Skeletal muscle satellite cell (primary cell): ENCODE measurements around the gene FYB2.
"Not testable (repeated sequence)": the region's sequence is repeated elsewhere in the genome, so short reads cannot be mapped to it uniquely, and the experiment has no call there.

Experiments
- H3K27me3 ChIP-seq: 2 replicates; pipeline ENCODE4 v1.7.0; 2013; ENCODE audit warnings: low read length; ENCODE audit not compliant: control insufficient read depth, insufficient read depth
- H3K36me3 ChIP-seq: 2 replicates; pipeline ENCODE4 v1.7.0; 2013; ENCODE audit warnings: mild to moderate bottlenecking, control low read depth, low read length; ENCODE audit not compliant: insufficient read depth
- H3K4me1 ChIP-seq: 2 replicates; pipeline ENCODE4 v1.7.0; 2013; ENCODE audit warnings: low read length; ENCODE audit not compliant: control insufficient read depth, insufficient read depth
- H3K4me2 ChIP-seq: 2 replicates; pipeline ENCODE4 v1.7.0; 2013; ENCODE audit warnings: mild to moderate bottlenecking, low read length
- H3K4me3 ChIP-seq: 2 replicates; pipeline ENCODE4 v1.7.0; 2013; ENCODE audit warnings: low read length
- H3K9ac ChIP-seq: 2 replicates; pipeline ENCODE4 v1.7.0; 2013; ENCODE audit warnings: mild to moderate bottlenecking, low read depth, low read length, moderate library complexity
- H3K9me3 ChIP-seq: replicated peaks from 2 replicates; pipeline ENCODE4 v1.7.0; 2013; ENCODE audit warnings: mild to moderate bottlenecking, control low read depth, low read length

Gene FYB2

DNA sequence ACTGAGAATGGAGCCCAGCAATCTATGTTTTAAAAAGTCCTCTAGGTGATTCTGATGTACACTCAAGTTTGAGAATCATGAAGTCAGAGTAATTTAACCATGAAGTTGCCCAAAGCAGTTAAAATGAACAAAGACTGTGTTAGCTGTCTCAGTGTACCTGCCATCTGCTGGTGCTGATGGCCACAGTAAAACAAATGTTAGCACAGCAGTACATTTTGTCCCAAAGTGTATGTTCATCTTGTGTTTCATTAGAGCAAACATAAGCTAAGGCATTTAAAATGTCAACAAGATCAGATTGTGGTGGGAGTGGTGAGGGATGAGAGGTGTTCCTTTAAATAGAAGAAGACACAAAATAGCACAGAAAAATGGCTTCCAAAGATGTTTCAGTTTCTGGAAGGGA, 31.1 kb downstream of the FYB2 start:
- H3K9me3 ChIP-seq = no peaks in the 10 kb centered on the region
- H3K36me3 ChIP-seq = no peaks in the 10 kb centered on the region
- no peak overlapping the region for H3K9ac ChIP-seq
- H3K27me3 ChIP-seq = peaks cover 16% of the 10 kb centered on the region
- no peak overlapping the region for H3K4me2 ChIP-seq
- no peaks in the 10 kb centered on the region for H3K4me1 ChIP-seq
- H3K4me3 ChIP-seq = no peak overlapping the region

DNA sequence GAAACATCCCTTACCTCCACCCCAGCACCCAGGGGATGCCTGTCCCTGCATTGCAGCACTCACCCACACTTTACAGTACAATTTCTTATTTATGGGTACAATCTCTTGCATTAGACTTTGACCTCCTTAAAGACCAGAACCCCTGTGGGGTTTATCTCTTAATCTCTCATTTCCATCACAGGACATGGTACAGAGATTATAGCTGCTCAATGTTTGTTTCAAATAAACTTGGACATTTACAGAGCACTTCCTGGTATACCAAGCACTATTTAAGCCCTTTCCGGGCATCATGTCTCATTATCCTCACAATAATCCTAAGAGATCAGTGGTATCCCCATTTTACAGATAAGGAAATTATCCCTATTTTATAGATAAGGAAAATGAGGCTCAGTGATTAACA, 31.9 kb downstream of the FYB2 start:
- peaks cover 16% of the 10 kb centered on the region for H3K27me3 ChIP-seq

DNA sequence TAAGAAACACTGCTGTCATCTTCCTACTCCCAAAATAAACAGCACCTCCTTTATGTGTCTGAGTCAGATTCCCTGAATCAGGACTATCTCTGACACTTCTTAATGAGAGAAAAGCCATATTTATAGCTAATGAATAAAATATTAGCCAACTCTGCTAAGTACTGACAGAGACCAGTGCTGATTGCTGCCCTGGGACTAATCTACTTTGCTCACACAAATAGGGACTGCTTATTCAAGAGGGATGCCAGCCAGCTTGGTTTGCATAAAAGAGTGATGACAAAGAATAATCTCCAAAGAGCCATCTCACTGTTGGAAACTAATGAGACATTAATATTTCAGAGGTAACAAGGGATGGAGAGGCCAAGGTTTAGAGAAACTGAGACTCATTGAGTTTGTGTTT, 36.4 kb downstream of the FYB2 start:
- no peaks in the 10 kb centered on the region for H3K4me1 ChIP-seq
- no peak overlapping the region for H3K4me3 ChIP-seq

More for the DNA sequence above, 31.9 kb downstream of the FYB2 start:
- Histone ChIP-seq H3K9me3 (no peaks in the 10 kb centered on the region), H3K4me3 (no peak overlapping the region), H3K36me3 (no peaks in the 10 kb centered on the region), H3K4me1 (no peaks in the 10 kb centered on the region), H3K4me2 (no peak overlapping the region), H3K9ac (no peak overlapping the region)

DNA sequence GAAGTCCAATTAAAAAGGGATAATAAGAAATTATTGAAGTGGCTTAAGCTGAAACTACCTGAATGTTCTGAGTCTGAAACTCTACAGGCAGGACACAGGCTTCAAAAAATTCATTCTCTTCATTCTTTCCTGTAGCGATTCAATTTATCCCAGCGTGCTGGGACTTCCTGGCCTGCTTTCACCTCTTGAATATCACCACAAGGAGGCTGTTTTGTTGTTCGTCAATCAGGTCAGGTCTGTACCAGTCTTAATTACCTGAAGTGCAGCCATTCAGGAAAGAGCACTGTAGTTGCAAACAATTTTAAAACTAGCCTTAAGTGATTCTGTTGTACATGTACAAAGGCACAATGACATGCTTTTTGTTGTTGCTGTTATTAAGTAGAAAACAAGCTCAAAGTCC, 38.4 kb downstream of the FYB2 start:
- H3K9me3 ChIP-seq = no peaks in the 10 kb centered on the region

More for the DNA sequence above, 36.4 kb downstream of the FYB2 start:
- H3K9me3 ChIP-seq = no peaks in the 10 kb centered on the region
- H3K36me3 ChIP-seq = no peaks in the 10 kb centered on the region
- no peak overlapping the region for H3K9ac ChIP-seq
- no peak overlapping the region for H3K4me2 ChIP-seq
- peaks cover 16% of the 10 kb centered on the region for H3K27me3 ChIP-seq

GRCh38 chr1:56780128-56780750, 39.0 kb downstream of the FYB2 start:
- Histone ChIP-seq H3K27me3 (peaks cover 7% of the 10 kb centered on the region), H3K4me1 (no peaks in the 10 kb centered on the region), H3K9ac (no peak overlapping the region), H3K4me2 (no peak overlapping the region), H3K36me3 (no peaks in the 10 kb centered on the region), H3K4me3 (no peak overlapping the region), H3K9me3 (no peaks in the 10 kb centered on the region)

More for the DNA sequence above, 38.4 kb downstream of the FYB2 start:
- Histone ChIP-seq H3K4me2 (no peak overlapping the region), H3K27me3 (peaks cover 12% of the 10 kb centered on the region), H3K4me3 (no peak overlapping the region), H3K4me1 (no peaks in the 10 kb centered on the region), H3K36me3 (no peaks in the 10 kb centered on the region), H3K9ac (no peak overlapping the region)

DNA sequence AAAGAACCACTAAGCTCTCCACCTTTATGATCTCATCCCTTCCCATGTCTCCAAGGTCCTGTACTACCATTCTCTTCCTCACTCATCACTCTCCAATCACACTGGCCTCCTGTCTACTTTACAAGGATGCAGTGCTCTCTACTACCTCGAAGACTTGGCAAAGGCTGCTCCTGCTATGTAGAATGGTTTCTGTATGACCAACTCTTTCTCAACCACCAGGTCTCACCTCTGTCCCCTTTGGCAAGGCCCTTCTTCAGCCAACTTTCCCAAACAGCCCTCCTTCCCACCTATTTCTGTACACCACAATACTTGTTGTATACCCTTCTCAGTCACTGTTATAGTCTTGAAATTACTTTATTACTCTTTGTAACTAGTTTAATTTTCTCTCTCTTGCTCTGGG, 41.2 kb downstream of the FYB2 start:
- H3K4me1 ChIP-seq = no peaks in the 10 kb centered on the region
- no peaks in the 10 kb centered on the region for H3K9me3 ChIP-seq
- H3K4me3 ChIP-seq = no peak overlapping the region
- H3K27me3 ChIP-seq = no peaks in the 10 kb centered on the region
- no peaks in the 10 kb centered on the region for H3K36me3 ChIP-seq
- no peak overlapping the region for H3K9ac ChIP-seq
- no peak overlapping the region for H3K4me2 ChIP-seq

DNA sequence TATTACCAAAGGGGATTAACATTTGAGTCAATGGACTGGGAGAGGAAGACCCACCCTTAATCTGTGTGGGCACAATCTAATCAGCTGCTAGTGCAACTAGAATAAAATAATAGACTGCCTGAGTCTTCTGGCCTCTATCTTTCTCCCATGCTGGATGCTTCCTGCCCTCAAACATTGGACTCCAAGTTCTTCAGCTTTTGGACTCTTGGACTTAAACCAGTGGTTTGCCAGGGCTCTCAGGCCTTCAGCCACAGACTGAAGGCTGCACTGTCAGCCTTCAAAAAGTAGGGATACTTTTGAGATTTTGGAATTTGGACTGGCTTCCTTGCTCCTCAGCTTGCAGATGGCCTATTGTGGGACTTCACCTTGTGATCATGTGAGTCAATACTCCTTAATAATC, 44.5 kb downstream of the FYB2 start:
- not testable (repeated sequence) for H3K36me3 ChIP-seq, H3K4me2 ChIP-seq, H3K9me3 ChIP-seq, H3K4me1 ChIP-seq, H3K27me3 ChIP-seq, H3K4me3 ChIP-seq, H3K9ac ChIP-seq

GRCh38 chr1:56774067-56774609, 45.1 kb downstream of the FYB2 start:
- Histone ChIP-seq H3K9ac (no peak overlapping the region), H3K4me3 (no peak overlapping the region), H3K4me2 (peak overlapping the region; percentile 24), H3K4me1 (no peaks in the 10 kb centered on the region), H3K27me3 (no peaks in the 10 kb centered on the region), H3K9me3 (no peaks in the 10 kb centered on the region), H3K36me3 (no peaks in the 10 kb centered on the region)

DNA sequence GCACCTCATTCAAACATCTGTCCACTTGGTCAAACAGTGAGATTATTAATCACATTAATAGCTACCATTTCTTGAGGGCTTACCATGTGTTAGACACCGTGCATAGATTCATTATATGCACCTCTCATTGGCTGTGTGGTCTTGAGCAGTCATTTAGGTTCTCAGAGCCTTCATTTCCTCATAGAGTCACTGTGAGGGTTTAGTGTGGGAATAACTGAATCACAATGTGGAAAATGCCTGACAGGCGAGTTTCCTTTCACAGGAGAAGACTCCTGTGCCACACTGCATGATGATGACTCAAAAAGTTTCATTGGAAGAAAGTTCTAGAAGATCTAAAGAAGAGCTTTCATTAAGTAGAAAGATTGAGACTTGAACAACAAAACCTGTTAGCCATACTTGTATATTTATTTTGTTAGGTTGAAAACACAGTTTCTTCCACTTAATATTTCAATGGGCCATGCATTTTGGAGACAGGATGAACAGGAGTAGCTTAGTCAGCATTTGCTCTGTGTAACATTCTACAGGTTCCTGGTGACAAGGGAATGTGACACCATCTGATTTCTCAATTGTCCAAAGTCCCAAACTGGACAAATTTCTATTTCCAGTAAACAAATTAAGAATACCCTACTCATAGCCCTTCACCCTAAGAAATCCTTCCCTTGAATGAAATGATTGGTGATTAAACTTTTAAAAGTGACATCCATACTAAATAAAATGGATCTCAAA, 45.7 kb downstream of the FYB2 start:
- Histone ChIP-seq H3K27me3 (no peaks in the 10 kb centered on the region), H3K4me3 (no peak overlapping the region), H3K9ac (no peak overlapping the region), H3K4me2 (no peak overlapping the region), H3K9me3 (no peaks in the 10 kb centered on the region), H3K36me3 (no peaks in the 10 kb centered on the region), H3K4me1 (no peaks in the 10 kb centered on the region)

GRCh38 chr1:56771717-56772116, 47.5 kb downstream of the FYB2 start:
- Histone ChIP-seq H3K4me2 (no peak overlapping the region), H3K4me3 (no peak overlapping the region), H3K27me3 (no peaks in the 10 kb centered on the region), H3K36me3 (no peaks in the 10 kb centered on the region), H3K9ac (no peak overlapping the region), H3K4me1 (no peaks in the 10 kb centered on the region), H3K9me3 (no peaks in the 10 kb centered on the region)

- Histone ChIP-seq H3K9me3 (no peaks in the 10 kb centered on the region), H3K9ac (no peak overlapping the region), H3K36me3 (no peaks in the 10 kb centered on the region), H3K4me3 (no peak overlapping the region), H3K27me3 (peaks cover 4% of the 10 kb centered on the region), H3K4me2 (no peak overlapping the region), H3K4me1 (no peaks in the 10 kb centered on the region)
Measured at GRCh38 chr1:56758794-56759193, 60.4 kb downstream of the FYB2 start.

DNA sequence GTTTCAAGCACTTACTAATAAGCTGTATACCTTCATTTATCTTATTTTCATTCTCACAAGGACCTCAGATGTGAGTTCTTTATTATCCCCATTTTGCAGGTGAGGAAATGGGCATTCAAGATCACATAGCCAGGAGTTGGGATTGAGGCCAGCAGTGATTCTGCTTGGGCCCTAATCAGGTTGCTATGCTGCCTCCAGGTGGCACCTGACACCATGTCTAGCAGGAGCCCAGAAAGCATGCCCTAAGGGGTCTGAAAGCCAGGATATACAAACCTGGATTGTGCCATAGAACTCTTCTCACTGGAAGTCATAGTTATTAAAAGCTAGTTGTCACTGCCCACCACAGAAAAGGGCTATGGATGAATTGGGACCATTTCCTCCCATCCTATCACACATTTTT, 61.1 kb downstream of the FYB2 start:
- no peak overlapping the region for H3K9ac ChIP-seq
- H3K4me2 ChIP-seq = no peak overlapping the region
- no peaks in the 10 kb centered on the region for H3K36me3 ChIP-seq
- H3K4me1 ChIP-seq = no peaks in the 10 kb centered on the region
- peaks cover 4% of the 10 kb centered on the region for H3K27me3 ChIP-seq
- H3K4me3 ChIP-seq = no peak overlapping the region
- no peaks in the 10 kb centered on the region for H3K9me3 ChIP-seq
